ENCODE measurements around the gene USP47.

USP47 gene

DNA sequence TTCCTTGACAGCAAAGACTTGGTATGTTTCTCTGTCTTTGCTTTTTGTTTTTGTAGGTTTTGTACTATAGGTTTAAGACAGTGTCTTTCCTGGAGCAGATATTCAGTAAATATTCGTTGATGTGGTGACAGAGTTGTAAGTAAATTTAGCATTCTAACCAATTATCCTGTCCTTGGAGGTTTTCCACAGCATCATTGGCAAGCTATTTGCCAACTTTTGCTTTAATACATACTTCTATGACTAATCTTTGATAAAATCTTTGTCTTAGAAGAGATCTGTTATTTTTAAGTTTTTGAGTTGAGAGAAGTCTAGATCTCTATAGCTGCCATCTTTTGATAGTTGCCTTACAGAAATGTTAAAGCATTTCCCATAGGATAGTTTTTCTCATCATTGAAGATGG lies 3.8 kb downstream of the USP47 start:
- peaks cover 45% of the 10 kb centered on the region for H3K79me2 ChIP-seq
- H3K27me3 ChIP-seq (ENCODE audit: control insufficient read depth, insufficient read depth, low read length): no peaks in the 10 kb centered on the region
- H3K9me3 ChIP-seq (ENCODE audit: control insufficient read depth, low read length): no peaks in the 10 kb centered on the region
- TF ChIP-seq, protein P1, sequence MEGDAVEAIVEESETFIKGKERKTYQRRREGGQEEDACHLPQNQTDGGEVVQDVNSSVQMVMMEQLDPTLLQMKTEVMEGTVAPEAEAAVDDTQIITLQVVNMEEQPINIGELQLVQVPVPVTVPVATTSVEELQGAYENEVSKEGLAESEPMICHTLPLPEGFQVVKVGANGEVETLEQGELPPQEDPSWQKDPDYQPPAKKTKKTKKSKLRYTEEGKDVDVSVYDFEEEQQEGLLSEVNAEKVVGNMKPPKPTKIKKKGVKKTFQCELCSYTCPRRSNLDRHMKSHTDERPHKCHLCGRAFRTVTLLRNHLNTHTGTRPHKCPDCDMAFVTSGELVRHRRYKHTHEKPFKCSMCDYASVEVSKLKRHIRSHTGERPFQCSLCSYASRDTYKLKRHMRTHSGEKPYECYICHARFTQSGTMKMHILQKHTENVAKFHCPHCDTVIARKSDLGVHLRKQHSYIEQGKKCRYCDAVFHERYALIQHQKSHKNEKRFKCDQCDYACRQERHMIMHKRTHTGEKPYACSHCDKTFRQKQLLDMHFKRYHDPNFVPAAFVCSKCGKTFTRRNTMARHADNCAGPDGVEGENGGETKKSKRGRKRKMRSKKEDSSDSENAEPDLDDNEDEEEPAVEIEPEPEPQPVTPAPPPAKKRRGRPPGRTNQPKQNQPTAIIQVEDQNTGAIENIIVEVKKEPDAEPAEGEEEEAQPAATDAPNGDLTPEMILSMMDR (IDR thresholded peaks at IDR 0.05): no peak
- no peak overlapping the region for H3K27ac ChIP-seq
- H2AFZ ChIP-seq: no peak overlapping the region
- H3K4me2 ChIP-seq (ENCODE audit: low read length): peak overlapping the region; percentile 47
- H3K4me1 ChIP-seq: peaks cover 17% of the 10 kb centered on the region
- H3K9ac ChIP-seq: no peak overlapping the region
- no peaks in the 10 kb centered on the region for H3K36me3 ChIP-seq (ENCODE audit: control insufficient read depth, insufficient read depth, low read length)
- H3K4me3 ChIP-seq (ENCODE audit: low read depth, low read length): no peak overlapping the region

DNA sequence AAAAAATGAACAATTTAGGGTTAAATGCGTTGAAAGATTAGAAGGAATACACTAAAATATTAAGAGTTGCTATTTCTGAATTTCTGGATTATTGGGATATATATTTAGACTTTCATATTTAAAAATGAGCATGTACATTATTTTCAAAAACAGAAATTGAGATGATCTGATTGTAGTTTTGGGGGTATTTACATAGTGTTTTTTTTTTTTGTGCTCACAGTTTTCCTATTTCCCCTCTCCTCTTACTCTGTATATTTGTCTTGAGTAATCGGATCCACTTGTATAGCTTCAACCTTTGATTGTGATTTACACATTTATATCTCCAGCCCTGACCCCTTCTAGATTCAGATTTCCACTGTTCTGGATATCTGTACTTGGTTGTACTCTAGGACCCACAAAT lies 5.3 kb downstream of the USP47 start:
- H3K27me3 ChIP-seq (ENCODE audit: control insufficient read depth, insufficient read depth, low read length): no peaks in the 10 kb centered on the region
- H3K4me3 ChIP-seq (ENCODE audit: low read depth, low read length): no peak overlapping the region
- H3K4me2 ChIP-seq (ENCODE audit: low read length): no peak overlapping the region
- H3K9me3 ChIP-seq (ENCODE audit: control insufficient read depth, low read length): no peaks in the 10 kb centered on the region
- H2AFZ ChIP-seq: no peak overlapping the region
- no peaks in the 10 kb centered on the region for H3K36me3 ChIP-seq (ENCODE audit: control insufficient read depth, insufficient read depth, low read length)
- TF ChIP-seq, protein P1 (IDR thresholded peaks at IDR 0.05): no peak
- peaks cover 56% of the 10 kb centered on the region for H3K79me2 ChIP-seq
- peaks cover 17% of the 10 kb centered on the region for H3K4me1 ChIP-seq
- H3K9ac ChIP-seq: no peak overlapping the region
- no peak overlapping the region for H3K27ac ChIP-seq

DNA sequence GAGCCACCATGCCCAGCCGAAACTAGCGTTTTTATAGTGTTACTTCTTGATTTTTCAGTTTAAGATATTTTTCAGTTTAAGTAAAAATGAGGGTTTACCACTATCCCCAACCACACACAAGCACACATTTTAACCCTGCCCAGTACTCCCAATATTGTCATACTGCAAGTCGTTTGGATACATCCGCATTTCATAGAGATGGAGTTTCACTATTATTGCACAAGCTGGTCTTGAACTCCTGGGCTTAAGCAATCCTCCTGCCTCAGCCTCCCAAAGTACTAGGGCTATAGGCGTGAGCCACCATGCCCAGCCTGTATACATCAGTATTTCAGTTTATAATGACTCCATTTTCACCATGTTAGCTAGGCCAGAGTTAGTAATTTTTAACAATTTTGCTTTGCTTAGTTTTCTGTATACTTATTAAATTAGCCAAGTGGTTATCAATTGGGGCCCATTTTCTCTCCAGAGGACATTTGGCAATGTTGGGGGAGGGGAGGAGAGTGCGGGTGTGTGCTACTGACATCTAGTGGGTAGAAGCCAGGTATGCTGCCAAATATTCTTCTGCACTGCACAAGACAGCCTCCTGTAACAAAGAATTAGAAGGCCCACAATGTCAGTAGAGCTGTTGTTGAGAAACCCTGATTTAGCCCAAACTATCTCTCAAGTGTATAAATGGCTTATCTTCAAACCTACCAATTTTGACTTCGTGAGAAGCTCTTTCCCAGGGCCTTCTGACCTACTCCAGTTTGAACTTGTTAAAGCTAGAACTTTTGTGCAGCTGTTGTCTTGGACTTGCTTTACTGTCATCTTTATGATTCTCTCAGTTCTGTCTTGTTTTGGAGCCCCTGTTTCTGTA lies 7.3 kb downstream of the USP47 start:
- Histone ChIP-seq H2AFZ (no peak overlapping the region), H3K27ac (no peak overlapping the region), H3K27me3 (ENCODE audit: control insufficient read depth, insufficient read depth, low read length) (no peaks in the 10 kb centered on the region), H3K4me3 (ENCODE audit: low read depth, low read length) (no peak overlapping the region), H3K36me3 (ENCODE audit: control insufficient read depth, insufficient read depth, low read length) (no peaks in the 10 kb centered on the region), H3K9ac (no peak overlapping the region), H3K9me3 (ENCODE audit: control insufficient read depth, low read length) (no peaks in the 10 kb centered on the region), H3K79me2 (peaks cover 45% of the 10 kb centered on the region), H3K4me1 (peaks cover 14% of the 10 kb centered on the region), H3K4me2 (ENCODE audit: low read length) (no peak overlapping the region)
- TF ChIP-seq, protein P1 (IDR thresholded peaks at IDR 0.05): peak; percentile 54

DNA sequence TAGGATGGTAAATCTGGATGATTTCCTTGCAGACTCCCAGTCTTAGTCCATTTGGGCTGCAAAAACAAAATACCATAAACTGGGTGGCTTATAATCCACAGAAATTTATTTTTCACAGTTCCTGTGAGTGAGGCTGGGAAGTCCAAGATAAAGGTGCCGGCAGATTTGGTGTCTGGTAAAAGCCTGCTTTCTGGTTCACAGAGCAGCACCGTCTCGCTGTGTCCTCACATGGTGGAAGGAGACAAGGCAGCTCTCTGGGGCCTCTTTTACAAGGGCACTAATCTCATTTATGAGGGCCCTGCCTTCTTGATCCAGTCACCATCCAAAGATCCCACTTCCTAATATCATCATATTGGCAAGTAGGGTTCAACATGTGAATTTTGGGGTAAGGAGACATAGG lies 8.9 kb downstream of the USP47 start:
- no peaks in the 10 kb centered on the region for H3K36me3 ChIP-seq (ENCODE audit: control insufficient read depth, insufficient read depth, low read length)
- peaks cover 36% of the 10 kb centered on the region for H3K79me2 ChIP-seq
- no peak overlapping the region for H3K4me3 ChIP-seq (ENCODE audit: low read depth, low read length)
- TF ChIP-seq, protein P1 (IDR thresholded peaks at IDR 0.05): no peak
- peaks cover 8% of the 10 kb centered on the region for H3K4me1 ChIP-seq
- no peak overlapping the region for H3K27ac ChIP-seq
- H3K27me3 ChIP-seq (ENCODE audit: control insufficient read depth, insufficient read depth, low read length): no peaks in the 10 kb centered on the region
- no peak overlapping the region for H3K9ac ChIP-seq
- no peak overlapping the region for H2AFZ ChIP-seq
- no peak overlapping the region for H3K4me2 ChIP-seq (ENCODE audit: low read length)
- no peaks in the 10 kb centered on the region for H3K9me3 ChIP-seq (ENCODE audit: control insufficient read depth, low read length)

DNA sequence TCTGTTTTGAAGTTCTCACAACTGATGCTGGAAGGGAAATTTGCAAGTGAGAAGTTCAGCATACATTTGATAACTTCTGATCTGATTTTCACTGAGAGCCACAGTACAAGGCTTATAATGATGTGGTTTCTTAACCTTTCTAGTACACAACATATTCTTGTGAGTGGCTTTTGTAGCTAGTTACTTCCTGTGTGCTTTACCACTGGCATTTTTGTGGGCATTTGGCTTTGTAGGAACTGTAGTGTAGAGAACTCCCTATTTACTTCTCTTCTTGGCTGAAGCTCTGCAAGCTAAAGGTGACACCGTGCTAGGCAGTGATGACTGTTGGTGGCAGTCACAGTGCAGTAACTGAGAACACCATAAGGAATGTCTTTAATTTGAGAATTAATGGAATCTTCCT lies 14.9 kb downstream of the USP47 start:
- H3K36me3 ChIP-seq (ENCODE audit: control insufficient read depth, insufficient read depth, low read length): no peaks in the 10 kb centered on the region
- H3K9me3 ChIP-seq (ENCODE audit: control insufficient read depth, low read length): no peaks in the 10 kb centered on the region
- H3K4me3 ChIP-seq (ENCODE audit: low read depth, low read length): no peak overlapping the region
- peaks cover 24% of the 10 kb centered on the region for H3K79me2 ChIP-seq
- H3K27me3 ChIP-seq (ENCODE audit: control insufficient read depth, insufficient read depth, low read length): no peaks in the 10 kb centered on the region
- TF ChIP-seq, protein P1 (IDR thresholded peaks at IDR 0.05): no peak
- H2AFZ ChIP-seq: no peak overlapping the region
- no peak overlapping the region for H3K9ac ChIP-seq
- no peak overlapping the region for H3K27ac ChIP-seq
- no peak overlapping the region for H3K4me2 ChIP-seq (ENCODE audit: low read length)
- H3K4me1 ChIP-seq: peaks cover 3% of the 10 kb centered on the region

Measured in parathyroid adenoma (tissue), 2 donors.